Effector memory CD4-positive, alpha-beta T cell (primary cell): Measurements from ENCODE around the gene IRF1.

Experiments
- DNase-seq, 3 donors: peaks; one replicate each; pipeline ENCODE4 v3.0.0-alpha.2; 2020
- H3K27ac ChIP-seq: 2 replicates; pipeline ENCODE4 v1.7.0; 2013; ENCODE audit warnings: mild to moderate bottlenecking, low read length, moderate library complexity; ENCODE audit not compliant: insufficient read depth, poor library complexity, severe bottlenecking
- H3K27me3 ChIP-seq: replicated peaks from 2 replicates; pipeline ENCODE4 v1.7.0; 2013; ENCODE audit warnings: mild to moderate bottlenecking, low read length; ENCODE audit not compliant: insufficient read depth, control insufficient read depth, poor library complexity, severe bottlenecking
- H3K36me3 ChIP-seq: 2 replicates; pipeline ENCODE4 v1.7.0; 2013; ENCODE audit warnings: mild to moderate bottlenecking, low read length, moderate library complexity; ENCODE audit not compliant: control insufficient read depth, insufficient read depth
- H3K4me1 ChIP-seq: 2 replicates; pipeline ENCODE4 v1.7.0; 2013; ENCODE audit warnings: low read length, mild to moderate bottlenecking; ENCODE audit not compliant: control insufficient read depth, insufficient read depth, poor library complexity, severe bottlenecking
- H3K4me3 ChIP-seq: 2 replicates; pipeline ENCODE4 v1.7.0; 2013; ENCODE audit warnings: low read length, low read depth, mild to moderate bottlenecking; ENCODE audit not compliant: insufficient read depth, poor library complexity, severe bottlenecking
- H3K9me3 ChIP-seq: 2 replicates; pipeline ENCODE4 v1.7.0; 2013; ENCODE audit warnings: mild to moderate bottlenecking, low read length, moderate library complexity; ENCODE audit not compliant: control insufficient read depth

Gene IRF1

GRCh38 chr5:132500931-132501628 is 10.5 kb upstream of the IRF1 start:
- H3K4me1 ChIP-seq, result peaks cover 23% of the 10 kb centered on the region
- no peaks in the 10 kb centered on the region for H3K36me3 ChIP-seq
- peak overlapping the region; percentile 37 for H3K27ac ChIP-seq
- no peaks in the 10 kb centered on the region for H3K27me3 ChIP-seq
- peak in 2 of 3 donors; percentile 62 to 73 for DNase-seq
- H3K4me3 ChIP-seq, result no peak overlapping the region
- H3K9me3 ChIP-seq, result no peaks in the 10 kb centered on the region

GRCh38 chr5:132500244-132500930 is 9.8 kb upstream of the IRF1 start:
- Histone ChIP-seq H3K4me3 (no peak overlapping the region), H3K27ac (peak overlapping the region; percentile 37), H3K36me3 (no peaks in the 10 kb centered on the region), H3K4me1 (peaks cover 30% of the 10 kb centered on the region), H3K27me3 (no peaks in the 10 kb centered on the region), H3K9me3 (no peaks in the 10 kb centered on the region)
- no peak for DNase-seq

GRCh38 chr5:132499440-132500243 is 9.1 kb upstream of the IRF1 start:
- DNase-seq, result no peak
- H3K4me3 ChIP-seq, result no peak overlapping the region
- H3K4me1 ChIP-seq, result peaks cover 37% of the 10 kb centered on the region
- H3K27me3 ChIP-seq, result no peaks in the 10 kb centered on the region
- peak overlapping the region; percentile 31 for H3K27ac ChIP-seq
- H3K9me3 ChIP-seq, result no peaks in the 10 kb centered on the region
- no peaks in the 10 kb centered on the region for H3K36me3 ChIP-seq

GRCh38 chr5:132498686-132499271 is 8.2 kb upstream of the IRF1 start:
- Histone ChIP-seq H3K27me3 (no peaks in the 10 kb centered on the region), H3K4me1 (peaks cover 46% of the 10 kb centered on the region), H3K27ac (peak overlapping the region; percentile 31), H3K36me3 (no peaks in the 10 kb centered on the region), H3K4me3 (no peak overlapping the region), H3K9me3 (no peaks in the 10 kb centered on the region)
- DNase-seq, result no peak

GRCh38 chr5:132498152-132498551 is 7.6 kb upstream of the IRF1 start:
- Histone ChIP-seq H3K9me3 (no peaks in the 10 kb centered on the region), H3K4me3 (no peak overlapping the region), H3K27ac (peak overlapping the region; percentile 100), H3K36me3 (no peaks in the 10 kb centered on the region), H3K4me1 (peaks cover 52% of the 10 kb centered on the region), H3K27me3 (no peaks in the 10 kb centered on the region)
- no peak for DNase-seq

- H3K27me3 ChIP-seq, result no peaks in the 10 kb centered on the region
- H3K36me3 ChIP-seq, result no peaks in the 10 kb centered on the region
- H3K4me3 ChIP-seq, result peak overlapping the region; percentile 71
- DNase-seq, result no peak
- H3K27ac ChIP-seq, result peak overlapping the region; percentile 100
- peaks cover 56% of the 10 kb centered on the region for H3K4me1 ChIP-seq
- no peaks in the 10 kb centered on the region for H3K9me3 ChIP-seq
These were observed 7.0 kb upstream of the IRF1 start for GRCh38 chr5:132497488-132497997.

GRCh38 chr5:132496631-132497487 is 6.3 kb upstream of the IRF1 start:
- Histone ChIP-seq H3K4me1 (peaks cover 62% of the 10 kb centered on the region), H3K9me3 (no peaks in the 10 kb centered on the region), H3K27ac (peak overlapping the region; percentile 100), H3K36me3 (no peaks in the 10 kb centered on the region), H3K4me3 (peak overlapping the region; percentile 71), H3K27me3 (no peaks in the 10 kb centered on the region)
- DNase-seq, result peak in 2 of 3 donors; percentile 52 to 65

- no peaks in the 10 kb centered on the region for H3K9me3 ChIP-seq
- H3K27me3 ChIP-seq, result no peaks in the 10 kb centered on the region
- H3K4me1 ChIP-seq, result peaks cover 68% of the 10 kb centered on the region
- DNase-seq, result peak; percentile 80 to 87 (median 81)
- peak overlapping the region; percentile 100 for H3K27ac ChIP-seq
- no peaks in the 10 kb centered on the region for H3K36me3 ChIP-seq
- peak overlapping the region; percentile 71 for H3K4me3 ChIP-seq
These were observed 5.6 kb upstream of the IRF1 start for GRCh38 chr5:132496191-132496630.

GRCh38 chr5:132495667-132496190 is 5.2 kb upstream of the IRF1 start:
- peak overlapping the region; percentile 71 for H3K4me3 ChIP-seq
- peaks cover 67% of the 10 kb centered on the region for H3K4me1 ChIP-seq
- no peaks in the 10 kb centered on the region for H3K9me3 ChIP-seq
- DNase-seq, result peak; percentile 42 to 50 (median 49)
- H3K36me3 ChIP-seq, result no peaks in the 10 kb centered on the region
- no peaks in the 10 kb centered on the region for H3K27me3 ChIP-seq
- peak overlapping the region; percentile 100 for H3K27ac ChIP-seq
